Keratinocyte (primary cell): Measurements from ENCODE around the gene RNF150.

ENCODE experiments used
- CTCF ChIP-seq, 3 experiments: IDR thresholded peaks in 1 of 3; conservative IDR thresholded peaks in 1 of 3; optimal IDR thresholded peaks in 1 of 3; 2 replicates in 2 of 3; 3 replicates in 1 of 3; pipeline versions ENCODE3 to v1.5.1; 2011; ENCODE audit warnings: low read length in 3 of 3, mild to moderate bottlenecking in 3 of 3, moderate library complexity in 2 of 3, control low read depth in 1 of 3, inconsistent platforms in 1 of 3; ENCODE audit not compliant: insufficient read depth in 2 of 3; ENCODE audit errors: extremely low read depth in 1 of 3
- EZH2 ChIP-seq: IDR thresholded peaks from one replicate; pipeline ENCODE4 v1.6.1; 2012; ENCODE audit warnings: inconsistent platforms, mild to moderate bottlenecking, low read length, moderate library complexity

- TF ChIP-seq CTCF (optimal IDR thresholded peaks at IDR 0.05 in 1 of 3, IDR thresholded peaks at IDR 0.05 in 1 of 3, conservative IDR thresholded peaks at IDR 0.05 in 1 of 3; ENCODE audit: extremely low read depth in 1 of 3, insufficient read depth in 2 of 3, low read length in 3 of 3) (no peak), EZH2 (no peak)
Observed at GRCh38 chr4:140893939-140894338, 239.3 kb downstream of the RNF150 start.
